HG03558 (cell line): ENCODE data around the gene JCAD.

ENCODE experiments used
- ATAC-seq: cut with Tn5 transposase; IDR thresholded peaks from one replicate; pipeline ENCODE4 v1.9.1; 2021; ENCODE audit warnings: moderate number of reproducible peaks; ENCODE audit not compliant: unreplicated experiment; ENCODE audit errors: extremely low read depth

The JCAD gene

DNA sequence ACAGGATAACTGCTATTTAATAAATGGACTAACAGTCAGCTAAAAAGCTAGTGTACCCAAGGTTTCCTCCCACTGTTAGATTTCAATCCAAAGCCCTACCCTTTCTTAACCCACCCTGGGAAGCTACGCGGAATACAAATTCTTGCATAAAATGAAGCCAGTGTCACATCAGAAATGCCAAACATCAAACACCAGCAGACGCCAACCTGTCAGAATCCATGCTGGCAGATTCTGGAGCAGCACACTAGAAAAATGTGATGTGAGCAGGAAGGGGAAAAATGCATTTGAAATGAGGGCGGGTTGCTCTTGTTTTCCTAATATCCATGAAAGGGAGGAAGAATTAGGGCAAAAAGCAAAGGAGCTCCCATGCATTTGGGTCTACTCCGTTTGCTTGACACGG lies 16.1 kb upstream of the JCAD start:
- ATAC-seq: no peak

- no peak for ATAC-seq
These were observed 15.5 kb upstream of the JCAD start for GRCh38 chr10:30074933-30075332.

DNA sequence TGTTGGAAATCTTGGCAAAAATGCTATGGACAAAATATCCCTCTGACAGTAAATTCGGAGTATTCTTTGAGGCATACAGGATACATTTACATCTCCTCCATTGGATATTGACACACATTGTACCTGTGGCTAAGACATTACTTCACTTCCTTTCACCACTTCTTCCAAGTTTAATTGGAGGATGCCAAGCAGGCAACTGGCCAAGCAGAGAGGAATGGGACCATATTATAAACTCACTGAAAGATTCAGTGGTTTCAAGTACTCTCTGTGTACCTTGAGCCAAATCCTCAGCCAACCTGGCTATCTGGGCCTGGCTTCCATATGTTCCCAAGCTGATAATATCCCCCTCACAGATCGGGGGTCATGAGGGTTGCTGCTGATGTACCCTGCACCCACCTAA lies 14.7 kb upstream of the JCAD start:
- no peak for ATAC-seq

GRCh38 chr10:30073767-30074060 lies 14.3 kb upstream of the JCAD start:
- ATAC-seq: no peak

DNA sequence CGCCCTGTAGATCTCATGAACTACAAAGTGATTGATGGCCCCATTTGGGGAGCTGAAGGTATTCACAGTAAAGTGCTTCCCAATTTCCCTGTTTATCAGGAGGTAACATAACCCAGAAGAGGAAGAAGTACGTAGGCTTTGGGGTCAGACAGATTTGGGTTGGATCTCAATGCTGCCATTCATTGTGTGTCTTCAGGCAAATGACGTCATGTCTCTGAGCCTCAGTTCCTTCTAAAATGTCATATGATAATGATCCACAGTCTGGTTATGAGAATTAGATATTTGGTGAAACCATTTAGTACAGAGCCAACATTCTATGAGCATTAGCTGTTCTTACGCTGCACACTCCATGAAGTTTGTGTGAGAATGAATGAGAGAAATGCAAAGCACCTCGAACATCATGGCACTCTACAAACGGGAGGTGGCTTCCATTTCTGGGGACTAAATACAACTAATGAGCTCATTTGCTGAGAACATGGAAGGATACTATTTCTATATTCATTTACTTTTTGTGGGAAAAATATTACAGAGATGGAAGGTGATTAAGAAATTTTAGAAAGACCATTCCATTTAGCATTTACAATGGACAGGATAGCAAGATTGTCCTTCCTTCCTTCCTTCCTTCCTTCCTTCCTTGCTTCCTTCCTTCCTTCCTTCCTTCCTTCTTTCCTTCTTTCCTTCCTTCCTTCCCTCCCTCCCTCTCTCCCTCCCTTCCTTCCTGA lies 13.8 kb upstream of the JCAD start:
- ATAC-seq: no peak

DNA sequence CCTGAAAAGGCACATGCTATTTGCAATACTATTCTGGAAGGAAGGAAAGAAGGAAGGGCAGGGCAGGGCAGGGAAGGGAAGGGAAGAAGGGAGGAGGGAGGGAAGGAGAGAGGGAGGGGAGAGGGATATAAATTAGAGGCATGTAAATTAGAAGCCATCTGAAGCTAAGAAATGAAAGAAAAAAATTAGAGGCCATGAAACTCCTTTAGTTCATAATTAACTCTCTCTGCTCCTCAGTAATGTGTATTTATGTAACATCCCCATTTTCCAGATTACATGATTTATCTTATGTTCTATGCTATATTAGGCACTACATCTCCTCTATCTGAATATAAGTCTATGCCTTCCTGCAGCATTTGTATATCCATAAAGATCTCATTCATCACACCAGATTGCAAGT lies 12.7 kb upstream of the JCAD start:
- ATAC-seq: no peak

- no peak for ATAC-seq
These were observed 10.8 kb upstream of the JCAD start for GRCh38 chr10:30070001-30070685.

- no peak for ATAC-seq
These were observed 9.3 kb upstream of the JCAD start for GRCh38 chr10:30068492-30069223.

DNA sequence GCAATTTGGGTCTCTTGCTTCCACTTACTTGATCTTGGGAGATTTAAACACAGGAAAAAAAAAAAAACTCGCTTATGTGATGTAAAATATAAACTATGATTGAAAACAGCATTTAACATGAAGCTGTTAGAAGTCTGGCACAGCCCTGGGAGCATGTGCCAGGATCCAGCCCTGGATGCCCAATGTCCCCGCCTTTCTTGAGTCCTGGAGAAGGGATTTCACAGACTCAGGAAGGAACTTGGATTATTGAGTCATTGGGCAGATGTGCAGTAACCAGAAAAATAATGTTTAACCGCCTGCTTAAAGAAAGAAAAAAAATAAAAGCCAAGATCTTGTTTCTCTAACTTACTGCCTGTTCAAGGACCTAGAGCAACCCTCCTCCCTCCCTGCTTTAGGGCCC lies 3.7 kb upstream of the JCAD start:
- no peak for ATAC-seq

DNA sequence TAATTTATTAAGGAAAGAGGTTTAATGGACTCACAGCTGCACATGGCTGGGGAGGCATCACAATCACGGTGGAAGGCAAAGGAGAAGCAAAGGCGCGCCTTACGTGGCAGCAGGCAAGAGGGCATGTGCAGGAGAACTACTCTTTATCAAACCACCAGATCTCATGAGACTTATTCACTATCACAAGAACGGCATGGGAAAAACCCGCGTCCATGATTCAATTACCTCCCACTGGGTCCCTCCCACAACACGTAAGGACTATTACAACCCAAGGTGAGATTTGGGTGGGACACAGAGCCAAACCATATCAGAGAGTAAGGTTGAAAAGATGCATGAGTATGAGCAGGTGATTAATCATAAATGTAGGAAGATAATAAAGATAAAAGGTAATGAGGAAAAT lies 3.2 kb upstream of the JCAD start:
- ATAC-seq: no peak

DNA sequence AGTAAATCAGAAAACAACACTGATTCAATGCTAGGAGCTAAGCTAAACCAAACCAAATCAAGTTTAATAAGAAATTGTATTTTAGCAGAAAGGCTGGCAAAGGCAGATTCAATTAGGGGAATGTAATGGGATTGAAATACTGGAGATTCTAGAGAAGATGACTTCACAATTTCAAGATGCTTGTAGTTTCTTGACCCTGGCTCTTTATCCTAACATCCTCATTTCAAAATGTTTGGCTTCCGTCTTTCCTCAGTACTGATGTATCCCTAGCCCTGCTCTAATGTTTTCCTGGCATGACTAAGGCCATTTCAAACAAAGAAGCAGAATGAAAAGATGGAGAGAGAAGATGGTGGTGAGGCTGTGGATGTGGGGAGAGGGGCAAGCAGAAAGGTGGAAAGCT lies 2.7 kb upstream of the JCAD start:
- no peak for ATAC-seq

- ATAC-seq: no peak
These were observed 735 bp downstream of the JCAD start for GRCh38 chr10:30058570-30059132.

GRCh38 chr10:30057894-30058556 lies 1.4 kb downstream of the JCAD start:
- ATAC-seq: no peak

DNA sequence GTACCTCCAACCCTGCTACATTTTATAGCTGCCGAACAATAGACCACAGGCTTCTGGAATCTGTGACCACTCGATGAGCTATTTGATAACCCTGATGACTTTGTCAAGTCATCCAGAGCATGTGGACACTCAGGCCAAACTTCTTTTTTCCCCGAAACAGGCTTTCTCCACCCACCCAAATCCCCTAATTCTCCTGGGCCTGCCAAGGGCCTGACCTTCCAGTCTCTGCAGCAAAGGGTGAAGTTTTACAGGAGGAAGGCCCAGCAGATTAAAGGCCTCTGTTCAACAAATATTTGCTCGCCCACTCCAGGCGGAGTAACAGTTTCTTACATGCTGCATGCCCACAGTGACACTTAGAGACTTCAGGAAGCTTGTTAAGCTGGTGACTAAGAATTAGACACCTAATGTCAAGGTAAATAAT lies 2.0 kb downstream of the JCAD start:
- no peak for ATAC-seq

DNA sequence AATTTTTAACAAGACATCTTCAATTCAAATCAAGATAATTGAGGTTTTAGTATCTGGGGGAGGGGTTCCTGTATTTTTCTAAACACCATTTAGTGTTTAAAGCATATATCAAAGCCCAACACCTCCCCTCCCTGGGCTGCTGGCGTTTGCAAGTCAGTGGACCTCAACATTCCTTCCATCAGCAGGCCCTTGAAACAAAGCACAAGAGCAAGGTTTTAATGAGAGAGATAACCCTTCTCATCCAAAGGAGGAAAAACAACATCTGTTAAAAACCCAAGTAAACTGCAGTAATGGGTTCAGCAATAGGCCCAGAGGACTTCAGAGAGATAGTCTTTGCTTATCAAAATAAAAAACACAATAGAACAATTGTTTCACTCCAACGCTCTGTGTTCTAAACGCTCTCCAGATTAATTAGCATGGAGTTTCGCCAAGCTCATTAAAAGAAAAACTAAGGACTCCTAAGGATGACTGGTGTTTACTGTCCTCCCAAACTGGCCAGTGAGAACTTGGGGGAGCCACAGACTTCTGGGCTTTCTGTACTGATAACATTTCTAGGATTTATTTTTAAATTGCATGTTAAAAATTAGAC lies 2.5 kb downstream of the JCAD start:
- ATAC-seq: no peak

GRCh38 chr10:30056281-30056680 lies 3.1 kb downstream of the JCAD start:
- no peak for ATAC-seq

- ATAC-seq: no peak
These were observed 4.1 kb downstream of the JCAD start for GRCh38 chr10:30055226-30055662.

DNA sequence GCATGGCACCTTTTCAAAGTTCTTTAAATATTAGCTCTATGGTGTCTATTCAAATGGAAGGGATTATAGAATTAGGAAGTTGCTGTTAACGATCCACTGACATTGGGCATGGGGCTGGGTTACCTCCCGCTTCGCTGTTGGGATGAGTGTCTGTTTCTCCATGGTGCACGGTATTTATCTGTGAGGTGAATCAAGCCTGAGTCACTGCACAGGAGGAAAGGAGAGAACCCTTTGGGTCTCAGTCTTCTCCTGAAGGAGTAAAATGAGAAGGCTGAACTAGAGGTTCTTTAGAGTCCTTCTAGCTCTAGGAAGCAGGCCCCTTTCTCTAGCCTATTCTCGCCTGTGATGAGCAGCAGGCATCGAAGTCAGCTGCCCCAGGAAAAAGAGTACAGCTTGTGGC lies 7.3 kb downstream of the JCAD start:
- no peak for ATAC-seq

GRCh38 chr10:30051220-30051619 lies 8.2 kb downstream of the JCAD start:
- no peak for ATAC-seq

- ATAC-seq: no peak
These were observed 9.0 kb downstream of the JCAD start for GRCh38 chr10:30050411-30050810.
